ENCODE data around the gene ZNF445. TPM values are rescaled to one million over a fixed set of nuclear protein-coding genes. Genes with fewer than 3 reads are reported as not detected.
A peak's percentile ranks its signal among the peaks of the same experiment; 100 is the strongest.

ZNF445 gene
- total and polyA plus RNA-seq, 2 experiments from 2014 or later = 11.0 to 21.0 TPM

GRCh38 chr3:44516230-44516629 is 38.8 kb upstream of the ZNF445 start:
- H3K27me3 ChIP-seq = no peaks in the 10 kb centered on the region
- no peaks in the 10 kb centered on the region for H3K9me3 ChIP-seq (ENCODE audit: low read depth)
- H3K4me3 ChIP-seq = no peak overlapping the region
- no peak overlapping the region for H3K27ac ChIP-seq
- H3K4me1 ChIP-seq (ENCODE audit: low read depth) = peaks cover 2% of the 10 kb centered on the region
- H3K36me3 ChIP-seq = no peaks in the 10 kb centered on the region
- DNase-seq (ENCODE audit: low read depth in 1 of 2, low spot score in 1 of 2) = no peak
- TF ChIP-seq, protein P1, sequence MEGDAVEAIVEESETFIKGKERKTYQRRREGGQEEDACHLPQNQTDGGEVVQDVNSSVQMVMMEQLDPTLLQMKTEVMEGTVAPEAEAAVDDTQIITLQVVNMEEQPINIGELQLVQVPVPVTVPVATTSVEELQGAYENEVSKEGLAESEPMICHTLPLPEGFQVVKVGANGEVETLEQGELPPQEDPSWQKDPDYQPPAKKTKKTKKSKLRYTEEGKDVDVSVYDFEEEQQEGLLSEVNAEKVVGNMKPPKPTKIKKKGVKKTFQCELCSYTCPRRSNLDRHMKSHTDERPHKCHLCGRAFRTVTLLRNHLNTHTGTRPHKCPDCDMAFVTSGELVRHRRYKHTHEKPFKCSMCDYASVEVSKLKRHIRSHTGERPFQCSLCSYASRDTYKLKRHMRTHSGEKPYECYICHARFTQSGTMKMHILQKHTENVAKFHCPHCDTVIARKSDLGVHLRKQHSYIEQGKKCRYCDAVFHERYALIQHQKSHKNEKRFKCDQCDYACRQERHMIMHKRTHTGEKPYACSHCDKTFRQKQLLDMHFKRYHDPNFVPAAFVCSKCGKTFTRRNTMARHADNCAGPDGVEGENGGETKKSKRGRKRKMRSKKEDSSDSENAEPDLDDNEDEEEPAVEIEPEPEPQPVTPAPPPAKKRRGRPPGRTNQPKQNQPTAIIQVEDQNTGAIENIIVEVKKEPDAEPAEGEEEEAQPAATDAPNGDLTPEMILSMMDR (IDR thresholded peaks at IDR 0.05; ENCODE audit: low read depth, low read length) = no peak

DNA sequence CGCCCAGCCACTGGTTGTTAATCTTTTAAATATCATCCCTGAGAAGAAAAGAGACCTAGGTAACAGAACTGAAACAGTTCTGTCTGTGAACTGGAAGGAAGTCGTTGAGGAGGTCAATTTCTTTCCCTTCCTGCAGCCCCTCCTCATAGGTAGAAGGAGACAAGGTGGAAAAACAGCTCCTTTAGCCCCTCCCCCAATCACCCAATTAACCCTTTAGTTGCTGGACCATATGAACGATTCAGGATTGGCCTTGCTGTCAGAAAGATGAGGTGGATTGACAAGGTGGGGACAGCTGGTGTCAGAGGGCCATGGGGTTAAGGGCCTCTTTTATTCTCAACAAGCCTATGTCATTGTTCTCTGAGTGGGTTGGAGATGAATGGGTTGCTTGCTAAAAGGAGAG is 36.0 kb upstream of the ZNF445 start:
- TF ChIP-seq, protein P1 (IDR thresholded peaks at IDR 0.05; ENCODE audit: low read depth, low read length) = no peak
- Histone ChIP-seq H3K4me3 (no peak overlapping the region), H3K36me3 (no peaks in the 10 kb centered on the region), H3K27me3 (no peaks in the 10 kb centered on the region), H3K9me3 (ENCODE audit: low read depth) (no peaks in the 10 kb centered on the region), H3K4me1 (ENCODE audit: low read depth) (peaks cover 3% of the 10 kb centered on the region), H3K27ac (no peak overlapping the region)
- peak in 1 of 2 donors; percentile 1 for DNase-seq (ENCODE audit: low read depth in 1 of 2, low spot score in 1 of 2)

DNA sequence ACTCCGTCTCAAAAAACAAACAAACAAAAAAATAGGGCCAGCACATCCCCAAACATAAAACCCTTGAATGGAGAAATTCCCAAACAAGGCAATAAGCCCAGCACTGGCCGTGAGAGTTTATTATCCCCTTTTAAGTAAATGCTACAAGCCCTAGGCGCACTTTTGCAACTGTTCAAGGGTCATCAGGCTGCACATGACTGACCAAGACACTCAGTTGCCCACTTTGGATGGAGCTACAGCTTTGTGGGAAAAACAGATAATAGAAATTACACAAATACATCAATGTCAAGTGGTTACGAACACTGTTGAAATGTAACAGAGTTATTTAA is 33.7 kb upstream of the ZNF445 start:
- Histone ChIP-seq H3K36me3 (no peaks in the 10 kb centered on the region), H3K4me1 (ENCODE audit: low read depth) (peaks cover 3% of the 10 kb centered on the region), H3K27ac (peak overlapping the region; percentile 95), H3K27me3 (no peaks in the 10 kb centered on the region), H3K9me3 (ENCODE audit: low read depth) (no peaks in the 10 kb centered on the region), H3K4me3 (peak overlapping the region; percentile 93)
- TF ChIP-seq, protein P1 (IDR thresholded peaks at IDR 0.05; ENCODE audit: low read depth, low read length) = no peak
- DNase-seq (ENCODE audit: low read depth in 1 of 2, low spot score in 1 of 2) = peak; percentile 1 to 4

DNA sequence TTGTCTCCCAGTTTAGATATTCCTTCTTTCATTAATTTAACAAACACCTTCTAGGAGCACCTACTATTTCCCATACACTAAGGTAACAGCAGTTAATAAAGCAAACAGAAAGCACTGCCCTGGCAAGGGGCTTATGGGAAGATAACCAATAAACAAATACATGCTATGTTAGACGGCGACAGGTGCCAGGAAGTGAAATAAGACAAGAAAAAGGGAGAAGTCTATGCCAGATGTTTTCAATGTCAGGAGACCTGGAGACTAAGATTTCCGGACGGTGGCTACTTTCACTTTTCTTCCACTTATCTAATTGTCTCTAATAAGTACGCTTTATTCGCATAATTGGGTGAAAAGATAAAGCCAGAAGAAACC is 32.5 kb upstream of the ZNF445 start:
- no peaks in the 10 kb centered on the region for H3K27me3 ChIP-seq
- H3K9me3 ChIP-seq (ENCODE audit: low read depth) = no peaks in the 10 kb centered on the region
- H3K4me1 ChIP-seq (ENCODE audit: low read depth) = peaks cover 3% of the 10 kb centered on the region
- DNase-seq (ENCODE audit: low read depth in 1 of 2, low spot score in 1 of 2) = peak; percentile 3 to 21
- TF ChIP-seq, protein P1 (IDR thresholded peaks at IDR 0.05; ENCODE audit: low read depth, low read length) = no peak
- peak overlapping the region; percentile 93 for H3K4me3 ChIP-seq
- peak overlapping the region; percentile 95 for H3K27ac ChIP-seq
- no peaks in the 10 kb centered on the region for H3K36me3 ChIP-seq

GRCh38 chr3:44509393-44509921 is 32.0 kb upstream of the ZNF445 start:
- Histone ChIP-seq H3K27me3 (no peaks in the 10 kb centered on the region), H3K9me3 (ENCODE audit: low read depth) (no peaks in the 10 kb centered on the region), H3K4me1 (ENCODE audit: low read depth) (peaks cover 3% of the 10 kb centered on the region), H3K4me3 (peak overlapping the region; percentile 93), H3K27ac (no peak overlapping the region), H3K36me3 (no peaks in the 10 kb centered on the region)
- TF ChIP-seq, protein P1 (IDR thresholded peaks at IDR 0.05; ENCODE audit: low read depth, low read length) = no peak
- DNase-seq (ENCODE audit: low read depth in 1 of 2, low spot score in 1 of 2) = peak; percentile 2 to 7

- no peak for DNase-seq (ENCODE audit: low read depth in 1 of 2, low spot score in 1 of 2)
- peaks cover 3% of the 10 kb centered on the region for H3K4me1 ChIP-seq (ENCODE audit: low read depth)
- H3K27ac ChIP-seq = no peak overlapping the region
- no peaks in the 10 kb centered on the region for H3K27me3 ChIP-seq
- no peaks in the 10 kb centered on the region for H3K36me3 ChIP-seq
- H3K9me3 ChIP-seq (ENCODE audit: low read depth) = no peaks in the 10 kb centered on the region
- no peak overlapping the region for H3K4me3 ChIP-seq
- TF ChIP-seq, protein P1 (IDR thresholded peaks at IDR 0.05; ENCODE audit: low read depth, low read length) = no peak
These were observed 29.5 kb upstream of the ZNF445 start for GRCh38 chr3:44506961-44507360.
